ENCODE results near the gene MMP27. TPM values are rescaled to one million over a fixed set of nuclear protein-coding genes. Genes with fewer than 3 reads are reported as not detected.

Gene MMP27
- total RNA-seq, 2 donors from 2014 or later, result not detected

DNA sequence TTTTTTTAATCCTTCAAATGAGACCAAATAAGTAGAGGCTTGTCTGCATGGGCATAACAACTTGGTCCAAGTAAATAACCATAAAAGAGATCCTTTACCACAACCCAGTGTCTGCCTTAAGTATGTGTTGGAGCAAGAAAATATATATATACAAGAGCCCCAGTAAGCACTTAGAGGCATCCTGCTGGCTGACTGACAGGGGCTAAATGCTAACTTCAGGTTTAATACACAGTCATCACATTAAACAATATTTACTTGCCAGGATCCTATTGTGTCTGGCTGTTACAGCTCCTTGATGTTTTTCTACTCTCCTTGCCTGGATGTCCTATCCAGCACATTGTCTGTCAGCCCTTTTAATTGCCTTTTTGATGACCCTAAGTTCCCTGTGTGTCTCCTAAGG is 43.0 kb downstream of the MMP27 start:
- Histone ChIP-seq H3K9me3 (ENCODE audit: control insufficient read depth, low read length) (no peaks in the 10 kb centered on the region), H3K27me3 (ENCODE audit: control insufficient read depth, insufficient read depth, low read length, poor library complexity, severe bottlenecking) (no peaks in the 10 kb centered on the region), H3K4me3 (ENCODE audit: low read length) (no peak overlapping the region), H3K27ac (ENCODE audit: low read depth, low read length) (no peak overlapping the region), H3K36me3 (ENCODE audit: control insufficient read depth, insufficient read depth, low read length) (no peaks in the 10 kb centered on the region), H3K9ac (ENCODE audit: extremely low read depth, low read length, poor library complexity, severe bottlenecking) (no peak overlapping the region), H3K4me1 (ENCODE audit: control insufficient read depth, insufficient read depth, low read length) (no peaks in the 10 kb centered on the region)
- Mint-ChIP-seq H3K4me3 (no peak overlapping the region), H3K27ac (no peak overlapping the region), H3K27me3 (ENCODE audit: insufficient read depth) (no peaks in the 10 kb centered on the region), H3K36me3 (ENCODE audit: low read depth) (no peaks in the 10 kb centered on the region), H3K4me1 (peaks cover 2% of the 10 kb centered on the region), H3K9me3 (no peaks in the 10 kb centered on the region)
- no peak for DNase-seq
- TF ChIP-seq, protein P1, sequence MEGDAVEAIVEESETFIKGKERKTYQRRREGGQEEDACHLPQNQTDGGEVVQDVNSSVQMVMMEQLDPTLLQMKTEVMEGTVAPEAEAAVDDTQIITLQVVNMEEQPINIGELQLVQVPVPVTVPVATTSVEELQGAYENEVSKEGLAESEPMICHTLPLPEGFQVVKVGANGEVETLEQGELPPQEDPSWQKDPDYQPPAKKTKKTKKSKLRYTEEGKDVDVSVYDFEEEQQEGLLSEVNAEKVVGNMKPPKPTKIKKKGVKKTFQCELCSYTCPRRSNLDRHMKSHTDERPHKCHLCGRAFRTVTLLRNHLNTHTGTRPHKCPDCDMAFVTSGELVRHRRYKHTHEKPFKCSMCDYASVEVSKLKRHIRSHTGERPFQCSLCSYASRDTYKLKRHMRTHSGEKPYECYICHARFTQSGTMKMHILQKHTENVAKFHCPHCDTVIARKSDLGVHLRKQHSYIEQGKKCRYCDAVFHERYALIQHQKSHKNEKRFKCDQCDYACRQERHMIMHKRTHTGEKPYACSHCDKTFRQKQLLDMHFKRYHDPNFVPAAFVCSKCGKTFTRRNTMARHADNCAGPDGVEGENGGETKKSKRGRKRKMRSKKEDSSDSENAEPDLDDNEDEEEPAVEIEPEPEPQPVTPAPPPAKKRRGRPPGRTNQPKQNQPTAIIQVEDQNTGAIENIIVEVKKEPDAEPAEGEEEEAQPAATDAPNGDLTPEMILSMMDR (conservative IDR thresholded peaks at IDR 0.05), result no peak

DNA sequence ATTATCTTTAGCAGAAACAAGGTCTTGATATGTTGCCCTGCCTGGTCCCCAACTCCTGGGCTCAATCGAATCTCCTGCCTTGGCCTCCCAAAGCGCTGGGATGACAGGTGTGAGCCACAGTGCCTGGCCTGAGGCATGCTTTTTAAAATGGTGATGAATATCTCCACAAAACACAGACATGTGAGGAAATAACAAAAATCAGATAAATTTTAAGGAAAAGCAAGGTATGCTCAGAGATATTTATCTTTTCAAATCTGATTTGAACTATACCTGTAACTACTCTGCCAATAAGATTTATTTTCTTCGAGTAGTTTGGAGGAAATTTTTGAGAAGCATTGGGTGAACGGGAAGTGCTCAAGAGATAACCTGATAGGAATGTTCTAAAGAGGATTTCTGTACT is 44.5 kb downstream of the MMP27 start:
- H3K4me1 ChIP-seq (ENCODE audit: control insufficient read depth, insufficient read depth, low read length), result no peaks in the 10 kb centered on the region
- Mint-ChIP-seq H3K4me1 (peaks cover 2% of the 10 kb centered on the region), H3K27me3 (ENCODE audit: insufficient read depth) (no peaks in the 10 kb centered on the region), H3K9me3 (no peaks in the 10 kb centered on the region), H3K4me3 (no peak overlapping the region), H3K27ac (no peak overlapping the region), H3K36me3 (ENCODE audit: low read depth) (no peaks in the 10 kb centered on the region)
- no peak overlapping the region for H3K4me3 ChIP-seq (ENCODE audit: low read length)
- no peak for DNase-seq
- H3K9ac ChIP-seq (ENCODE audit: extremely low read depth, low read length, poor library complexity, severe bottlenecking), result no peak overlapping the region
- H3K27ac ChIP-seq (ENCODE audit: low read depth, low read length), result no peak overlapping the region
- WGBS, 2 experiments (ENCODE audit: insufficient coverage in 1 of 2, insufficient read length in 1 of 2), result 91 to 94% methylated on average over 2 to 4 of the region's 4 CpGs
- no peaks in the 10 kb centered on the region for H3K36me3 ChIP-seq (ENCODE audit: control insufficient read depth, insufficient read depth, low read length)
- no peaks in the 10 kb centered on the region for H3K9me3 ChIP-seq (ENCODE audit: control insufficient read depth, low read length)
- no peaks in the 10 kb centered on the region for H3K27me3 ChIP-seq (ENCODE audit: control insufficient read depth, insufficient read depth, low read length, poor library complexity, severe bottlenecking)
- TF ChIP-seq, protein P1 (conservative IDR thresholded peaks at IDR 0.05), result no peak

DNA sequence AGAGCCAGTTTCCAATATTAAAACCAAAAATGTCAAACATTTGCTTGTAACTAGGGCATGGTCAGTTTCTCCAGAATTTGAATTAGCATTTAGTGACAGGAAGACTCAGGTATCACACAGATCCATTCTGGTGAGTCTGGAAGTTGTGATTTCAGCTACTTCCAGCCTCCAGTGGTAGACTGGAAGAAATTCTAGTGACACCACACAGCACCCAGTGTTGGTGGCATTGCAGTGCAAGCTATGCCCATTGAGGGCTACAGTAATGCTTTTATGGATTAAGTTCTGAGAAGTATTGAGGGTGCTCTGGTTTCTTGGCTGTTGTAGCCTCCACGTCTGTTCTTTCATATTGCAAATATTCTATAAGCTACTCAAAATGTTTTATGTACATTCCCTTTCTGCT is 49.0 kb downstream of the MMP27 start:
- H3K4me1 ChIP-seq (ENCODE audit: control insufficient read depth, insufficient read depth, low read length), result no peaks in the 10 kb centered on the region
- H3K4me3 ChIP-seq (ENCODE audit: low read length), result no peak overlapping the region
- H3K27me3 ChIP-seq (ENCODE audit: control insufficient read depth, insufficient read depth, low read length, poor library complexity, severe bottlenecking), result no peaks in the 10 kb centered on the region
- no peak for DNase-seq
- 100% methylated on average over 1 of the region's 1 CpG; no CpG with 5 or more reads in 1 of the 2 experiments for WGBS, 2 experiments (ENCODE audit: insufficient coverage in 1 of 2, insufficient read length in 1 of 2)
- no peaks in the 10 kb centered on the region for H3K36me3 Mint-ChIP-seq (ENCODE audit: low read depth)
- H3K36me3 ChIP-seq (ENCODE audit: control insufficient read depth, insufficient read depth, low read length), result no peaks in the 10 kb centered on the region
- H3K9ac ChIP-seq (ENCODE audit: extremely low read depth, low read length, poor library complexity, severe bottlenecking), result no peak overlapping the region
- TF ChIP-seq, protein P1 (conservative IDR thresholded peaks at IDR 0.05), result no peak
- H3K4me1 Mint-ChIP-seq, result peaks cover 4% of the 10 kb centered on the region
- H3K27ac Mint-ChIP-seq, result no peak overlapping the region
- no peaks in the 10 kb centered on the region for H3K27me3 Mint-ChIP-seq (ENCODE audit: insufficient read depth)
- peaks cover 5% of the 10 kb centered on the region for H3K9me3 Mint-ChIP-seq
- H3K9me3 ChIP-seq (ENCODE audit: control insufficient read depth, low read length), result peaks cover 6% of the 10 kb centered on the region
- H3K27ac ChIP-seq (ENCODE audit: low read depth, low read length), result no peak overlapping the region
- H3K4me3 Mint-ChIP-seq, result no peak overlapping the region
